ENCODE results near the gene COL23A1. TPM values are rescaled to one million over a fixed set of nuclear protein-coding genes. Genes with fewer than 3 reads are reported as not detected.

The COL23A1 gene
- polyA plus RNA-seq, 1 donor (not counting 4 experiments of a cell fraction or from before 2014, with no cell fraction given) = not detected

GRCh38 chr5:178555771-178556211 lies 34.4 kb downstream of the COL23A1 start:
- no peaks in the 10 kb centered on the region for H3K36me3 ChIP-seq (ENCODE audit: control insufficient read depth in 2 of 2, extremely low read depth in 1 of 2, insufficient read depth in 2 of 2, low read length in 2 of 2)
- no peaks in the 10 kb centered on the region for H4K20me1 ChIP-seq (ENCODE audit: control insufficient read depth, extremely low read depth, insufficient read depth, low read length)
- H3K79me2 ChIP-seq (ENCODE audit: control insufficient read depth, insufficient read depth, low read length) = no peaks in the 10 kb centered on the region
- DNase-seq (ENCODE audit: low read depth, low spot score) (no peak), FAIRE-seq (no peak)
- no peak overlapping the region for H3K4me2 ChIP-seq (ENCODE audit: control insufficient read depth, extremely low read depth, insufficient read depth, low read depth, low read length)
- H3K27me3 ChIP-seq (ENCODE audit: control insufficient read depth, extremely low read depth, insufficient read depth, low read length) = no peaks in the 10 kb centered on the region
- H3K9ac ChIP-seq (ENCODE audit: control insufficient read depth, extremely low read depth, insufficient read depth, low read length) = no peak overlapping the region
- TF ChIP-seq CTCF (optimal IDR thresholded peaks at IDR 0.05 in 1 of 3, IDR thresholded peaks at IDR 0.05 in 1 of 3, conservative IDR thresholded peaks at IDR 0.05 in 1 of 3; ENCODE audit: extremely low read depth in 1 of 3, insufficient read depth in 2 of 3, low read length in 3 of 3) = no peak
- no peak for TF ChIP-seq EZH2 (IDR thresholded peaks at IDR 0.05; ENCODE audit: low read length)
- no peaks in the 10 kb centered on the region for H3K4me1 ChIP-seq (ENCODE audit: control insufficient read depth, extremely low read depth, insufficient read depth, low read length)
- H3K9me1 ChIP-seq (ENCODE audit: control insufficient read depth, extremely low read depth, insufficient read depth, low read length) = no peaks in the 10 kb centered on the region
- dilution Hi-C loops (cut with MboI; ENCODE audit: extremely low pct_ligation_motif_present, low sequenced_read_pairs) = no loop called here
- no peak overlapping the region for H2AFZ ChIP-seq (ENCODE audit: control insufficient read depth, low read length)
- no peaks in the 10 kb centered on the region for H3K9me3 ChIP-seq (ENCODE audit: control insufficient read depth, low read depth, low read length)
- H3K4me3 ChIP-seq (ENCODE audit: control insufficient read depth in 2 of 3, extremely low read depth in 1 of 3, insufficient read depth in 2 of 3, low read depth in 1 of 3, low read length in 3 of 3) = no peak overlapping the region
- no peak overlapping the region for H3K27ac ChIP-seq (ENCODE audit: control insufficient read depth, insufficient read depth, low read length)

- no peaks in the 10 kb centered on the region for H4K20me1 ChIP-seq (ENCODE audit: control insufficient read depth, extremely low read depth, insufficient read depth, low read length)
- no peaks in the 10 kb centered on the region for H3K9me1 ChIP-seq (ENCODE audit: control insufficient read depth, extremely low read depth, insufficient read depth, low read length)
- H3K79me2 ChIP-seq (ENCODE audit: control insufficient read depth, insufficient read depth, low read length) = no peaks in the 10 kb centered on the region
- FAIRE-seq (no peak), DNase-seq (ENCODE audit: low read depth, low spot score) (no peak)
- dilution Hi-C loops (cut with MboI; ENCODE audit: extremely low pct_ligation_motif_present, low sequenced_read_pairs) = no loop called here
- H3K9ac ChIP-seq (ENCODE audit: control insufficient read depth, extremely low read depth, insufficient read depth, low read length) = no peak overlapping the region
- no peak overlapping the region for H3K4me2 ChIP-seq (ENCODE audit: control insufficient read depth, extremely low read depth, insufficient read depth, low read depth, low read length)
- H3K4me3 ChIP-seq (ENCODE audit: control insufficient read depth in 2 of 3, extremely low read depth in 1 of 3, insufficient read depth in 2 of 3, low read depth in 1 of 3, low read length in 3 of 3) = no peak overlapping the region
- no peaks in the 10 kb centered on the region for H3K4me1 ChIP-seq (ENCODE audit: control insufficient read depth, extremely low read depth, insufficient read depth, low read length)
- H3K36me3 ChIP-seq (ENCODE audit: control insufficient read depth in 2 of 2, extremely low read depth in 1 of 2, insufficient read depth in 2 of 2, low read length in 2 of 2) = no peaks in the 10 kb centered on the region
- H2AFZ ChIP-seq (ENCODE audit: control insufficient read depth, low read length) = no peak overlapping the region
- no peaks in the 10 kb centered on the region for H3K9me3 ChIP-seq (ENCODE audit: control insufficient read depth, low read depth, low read length)
- TF ChIP-seq EZH2 (IDR thresholded peaks at IDR 0.05; ENCODE audit: low read length) (no peak), CTCF (optimal IDR thresholded peaks at IDR 0.05 in 1 of 3, IDR thresholded peaks at IDR 0.05 in 1 of 3, conservative IDR thresholded peaks at IDR 0.05 in 1 of 3; ENCODE audit: extremely low read depth in 1 of 3, insufficient read depth in 2 of 3, low read length in 3 of 3) (no peak)
- no peak overlapping the region for H3K27ac ChIP-seq (ENCODE audit: control insufficient read depth, insufficient read depth, low read length)
- H3K27me3 ChIP-seq (ENCODE audit: control insufficient read depth, extremely low read depth, insufficient read depth, low read length) = no peaks in the 10 kb centered on the region
Measured at GRCh38 chr5:178555005-178555404, 35.2 kb downstream of the COL23A1 start.
